ENCODE results near the gene ZHX3. TPM values are rescaled to one million over a fixed set of nuclear protein-coding genes. Genes with fewer than 3 reads are reported as not detected.
A peak's percentile ranks its signal among the peaks of the same experiment; 100 is the strongest.

Gene ZHX3
- total RNA-seq, 1 experiment from 2014 or later, result 21.5 TPM

- Histone ChIP-seq H3K27ac (no peak overlapping the region), H3K4me3 (no peak overlapping the region), H3K27me3 (ENCODE audit: insufficient read depth, low read depth) (no peaks in the 10 kb centered on the region; the same call in 1 of the 2 replicates), H3K4me1 (replicated peaks; ENCODE audit: insufficient read depth) (no peaks in the 10 kb centered on the region), H3K79me2 (ENCODE audit: low read depth) (no peaks in the 10 kb centered on the region), H3K9me2 (ENCODE audit: insufficient read depth) (no peaks in the 10 kb centered on the region), H4K20me1 (ENCODE audit: insufficient read depth) (no peaks in the 10 kb centered on the region), H3K36me3 (ENCODE audit: low read depth) (no peaks in the 10 kb centered on the region), H3K4me2 (no peak overlapping the region), H2AFZ (no peak overlapping the region), H3K9me3 (ENCODE audit: insufficient read depth, low read depth) (no peaks in the 10 kb centered on the region), H3F3A (ENCODE audit: insufficient read depth, low read depth) (no peaks in the 10 kb centered on the region)
- ChIA-PET CTCF (no interaction called here), POLR2A (ENCODE audit: unreplicated experiment) (no interaction called here)
- BruUV-seq (replicated peaks), result no TSS peak
- no peak for TF ChIP-seq CTCF (conservative IDR thresholded peaks at IDR 0.05)
- TF ChIP-seq EZH2 (IDR thresholded peaks at IDR 0.05; ENCODE audit: low read depth), result no peak
- intact Hi-C loops (cut with micrococcal nuclease; ENCODE audit: unreplicated experiment), result no loop called here
- no peak for DNase-seq
Measured at GRCh38 chr20:41363601-41364000, 46.1 kb upstream of the ZHX3 start.

GRCh38 chr20:41362748-41363140 is 45.2 kb upstream of the ZHX3 start:
- DNase-seq, result no peak
- ChIA-PET CTCF (interaction anchor here (0.6 kb wide), 1 partner anchor 69 kb away, joined by 3 read pairs; no protein-coding TSS in a partner anchor), POLR2A (ENCODE audit: unreplicated experiment) (no interaction called here)
- Histone ChIP-seq H3K9me3 (ENCODE audit: insufficient read depth, low read depth) (no peaks in the 10 kb centered on the region), H3K4me2 (no peak overlapping the region), H3K4me1 (replicated peaks; ENCODE audit: insufficient read depth) (no peaks in the 10 kb centered on the region), H2AFZ (no peak overlapping the region), H3K79me2 (ENCODE audit: low read depth) (no peaks in the 10 kb centered on the region), H3F3A (ENCODE audit: insufficient read depth, low read depth) (no peaks in the 10 kb centered on the region), H3K4me3 (no peak overlapping the region), H3K36me3 (ENCODE audit: low read depth) (no peaks in the 10 kb centered on the region), H4K20me1 (ENCODE audit: insufficient read depth) (no peaks in the 10 kb centered on the region), H3K9me2 (ENCODE audit: insufficient read depth) (no peaks in the 10 kb centered on the region), H3K27ac (no peak overlapping the region), H3K27me3 (ENCODE audit: insufficient read depth, low read depth) (no peaks in the 10 kb centered on the region; the same call in 1 of the 2 replicates)
- TF ChIP-seq CTCF (conservative IDR thresholded peaks at IDR 0.05), result no peak
- TF ChIP-seq EZH2 (IDR thresholded peaks at IDR 0.05; ENCODE audit: low read depth), result no peak
- BruUV-seq (replicated peaks), result TSS peak; percentile 14
- intact Hi-C loops (cut with micrococcal nuclease; ENCODE audit: unreplicated experiment), result no loop called here

GRCh38 chr20:41361757-41362747 is 44.5 kb upstream of the ZHX3 start:
- Histone ChIP-seq H3K9me3 (ENCODE audit: insufficient read depth, low read depth) (no peaks in the 10 kb centered on the region), H3K4me2 (no peak overlapping the region), H3K79me2 (ENCODE audit: low read depth) (no peaks in the 10 kb centered on the region), H3K36me3 (ENCODE audit: low read depth) (no peaks in the 10 kb centered on the region), H3K4me3 (no peak overlapping the region), H3K9me2 (ENCODE audit: insufficient read depth) (no peaks in the 10 kb centered on the region), H3K27ac (no peak overlapping the region), H3F3A (ENCODE audit: insufficient read depth, low read depth) (no peaks in the 10 kb centered on the region), H4K20me1 (ENCODE audit: insufficient read depth) (no peaks in the 10 kb centered on the region), H3K27me3 (ENCODE audit: insufficient read depth, low read depth) (no peaks in the 10 kb centered on the region; the same call in 1 of the 2 replicates), H3K4me1 (replicated peaks; ENCODE audit: insufficient read depth) (no peaks in the 10 kb centered on the region), H2AFZ (no peak overlapping the region)
- DNase-seq, result no peak
- intact Hi-C loops (cut with micrococcal nuclease; ENCODE audit: unreplicated experiment), result no loop called here
- BruUV-seq (replicated peaks), result no TSS peak
- POLR2A ChIA-PET (ENCODE audit: unreplicated experiment), result no interaction called here
- TF ChIP-seq EZH2 (IDR thresholded peaks at IDR 0.05; ENCODE audit: low read depth) (no peak), CTCF (conservative IDR thresholded peaks at IDR 0.05) (no peak)
- CTCF ChIA-PET, result no interaction called here

Data from PC-9 (cell line).